GM18508 (cell line): ENCODE results near the gene FRMD5.

Experiments
- ATAC-seq: cut with Tn5 transposase; IDR thresholded peaks from one replicate; pipeline ENCODE4 v1.9.1; 2021; ENCODE audit warnings: moderate number of reproducible peaks; ENCODE audit not compliant: insufficient read depth, unreplicated experiment

FRMD5 gene

GRCh38 chr15:44163370-44163769 lies 31.7 kb downstream of the FRMD5 start:
- no peak for ATAC-seq

DNA sequence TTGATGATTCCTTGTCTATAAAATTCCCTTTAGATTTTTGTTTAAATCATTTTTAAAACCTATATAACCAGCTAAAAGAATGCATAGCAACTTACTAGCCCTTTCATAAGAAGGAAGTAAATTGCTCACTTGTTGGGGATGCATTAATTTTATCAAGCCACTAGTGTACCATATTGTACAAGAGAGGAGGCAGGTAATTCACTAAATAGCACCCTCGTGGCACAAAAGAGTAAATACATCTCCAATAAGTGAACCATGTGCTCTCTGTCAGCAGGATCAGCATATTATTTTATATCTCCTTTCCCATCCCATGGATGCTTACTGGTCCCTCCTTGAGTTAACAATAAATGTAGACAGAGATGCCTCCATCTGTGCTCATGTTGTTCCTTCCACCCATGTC lies 34.3 kb downstream of the FRMD5 start:
- no peak for ATAC-seq

- ATAC-seq = no peak
Measured at GRCh38 chr15:44159492-44159891, 35.6 kb downstream of the FRMD5 start.

DNA sequence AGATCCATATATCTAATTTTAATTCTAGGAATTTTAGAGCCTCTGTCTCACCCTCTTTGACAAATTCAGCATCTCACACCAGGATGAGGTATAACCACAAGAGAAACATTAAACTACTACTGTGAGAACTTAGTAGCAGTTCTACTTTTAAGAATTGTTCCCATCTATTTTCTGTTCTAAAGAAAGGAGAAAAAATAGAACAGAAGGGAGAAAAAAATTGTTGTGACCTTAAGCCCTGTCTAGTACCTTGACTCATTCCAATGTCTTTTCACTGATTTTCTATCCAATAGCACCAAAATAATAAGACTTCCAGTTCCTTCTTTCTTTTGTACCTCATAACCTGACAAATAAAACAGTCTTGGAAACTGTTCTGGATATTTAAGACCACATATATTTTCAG lies 37.0 kb downstream of the FRMD5 start:
- ATAC-seq = no peak

GRCh38 chr15:44157679-44158078 lies 37.4 kb downstream of the FRMD5 start:
- no peak for ATAC-seq

DNA sequence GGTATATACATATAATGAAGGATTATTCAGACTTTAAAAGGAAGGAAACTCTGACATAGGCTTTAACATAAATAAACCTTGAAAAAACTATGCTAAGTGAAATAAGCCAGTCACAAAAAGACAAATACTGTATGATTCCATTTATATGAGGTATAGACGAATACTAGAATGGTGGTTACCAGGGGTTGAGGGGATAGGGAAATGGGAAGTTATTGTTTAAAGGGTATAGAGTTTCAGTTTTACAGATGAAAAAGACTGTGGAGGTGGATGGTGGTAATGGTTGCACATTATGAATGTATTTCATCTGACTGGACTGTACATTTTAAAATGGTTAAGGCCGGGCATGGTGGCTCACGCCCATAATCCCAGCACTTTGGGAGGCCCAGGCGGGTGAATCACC lies 41.7 kb downstream of the FRMD5 start:
- no peak for ATAC-seq

DNA sequence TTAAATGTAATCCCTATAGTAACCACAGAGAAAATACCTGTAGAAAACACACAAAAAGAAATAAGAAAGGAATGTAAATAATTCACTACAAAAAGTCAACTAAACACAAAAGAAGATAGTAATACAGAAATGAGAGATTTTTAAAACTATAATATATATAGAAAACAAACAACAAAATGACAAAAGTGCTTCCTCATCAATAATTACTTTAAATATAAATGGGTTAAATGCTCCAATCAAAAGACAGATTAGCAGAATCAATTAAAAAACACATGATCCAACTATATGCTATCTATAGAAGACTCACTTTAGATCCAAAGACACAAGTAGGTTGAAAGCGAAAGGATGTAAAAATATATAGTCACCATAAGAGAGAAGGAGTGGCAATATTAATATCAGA lies 45.8 kb downstream of the FRMD5 start:
- ATAC-seq = no peak

- no peak for ATAC-seq
Measured at GRCh38 chr15:44148580-44148979, 46.5 kb downstream of the FRMD5 start.

- ATAC-seq = no peak
Measured at GRCh38 chr15:44147636-44148035, 47.4 kb downstream of the FRMD5 start.

DNA sequence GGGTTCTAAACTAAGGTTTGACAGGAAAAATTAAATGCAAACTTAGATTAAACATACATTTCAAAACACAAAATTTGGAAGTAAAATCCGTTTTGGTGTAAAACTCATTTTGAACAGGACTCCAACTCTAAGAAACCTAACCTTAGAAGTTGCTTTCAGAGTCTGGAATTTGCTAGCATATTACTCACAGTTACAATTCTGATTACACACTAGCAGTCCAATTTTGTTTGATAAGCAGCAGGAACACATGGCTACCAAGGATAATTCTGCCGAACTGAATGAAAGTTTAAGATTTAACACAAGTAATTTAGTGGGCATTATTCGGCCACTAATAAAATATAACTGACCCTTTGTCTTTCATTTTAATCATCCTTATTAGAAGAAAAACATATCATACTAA lies 49.6 kb downstream of the FRMD5 start:
- ATAC-seq = no peak

DNA sequence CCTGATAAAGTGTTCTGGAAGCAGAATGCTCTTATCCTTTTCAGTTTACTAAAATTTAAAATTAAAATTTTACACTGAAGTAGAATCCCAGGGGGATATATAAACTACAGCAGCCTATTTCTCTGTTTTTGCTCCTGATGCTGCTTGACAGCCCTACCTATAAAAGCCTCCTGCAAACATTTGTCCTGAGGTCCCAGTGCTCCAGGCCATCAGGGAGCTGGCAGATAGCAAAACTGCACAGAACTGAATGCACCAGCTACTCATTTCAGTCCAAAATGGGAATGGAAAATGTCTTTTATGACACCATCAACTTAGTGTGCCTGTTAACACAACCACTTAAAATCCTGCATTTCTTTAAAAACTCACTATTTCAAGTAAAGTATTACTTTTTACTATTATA lies 50.1 kb downstream of the FRMD5 start:
- no peak for ATAC-seq

GRCh38 chr15:44144184-44144583 lies 50.9 kb downstream of the FRMD5 start:
- no peak for ATAC-seq

DNA sequence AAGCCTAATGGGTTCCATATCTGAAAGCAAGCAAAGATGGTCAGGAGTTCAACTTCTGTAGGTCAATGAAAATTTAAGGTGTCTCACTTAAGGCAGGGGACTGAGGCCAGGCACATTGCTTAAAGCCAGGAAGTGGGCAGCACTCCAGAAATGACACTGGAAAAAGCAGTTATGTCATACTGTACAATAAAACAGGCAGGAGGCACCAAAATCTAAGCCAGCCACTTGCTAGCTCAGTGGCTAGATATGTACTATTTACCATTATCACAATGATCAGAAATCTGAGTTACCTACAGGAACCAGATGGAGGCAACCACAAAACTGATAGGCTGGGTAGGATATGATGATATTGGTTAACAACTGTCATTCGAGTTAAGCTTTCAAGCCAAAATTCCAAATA lies 57.3 kb downstream of the FRMD5 start:
- ATAC-seq = no peak

- no peak for ATAC-seq
Measured at GRCh38 chr15:44136991-44137477, 58.0 kb downstream of the FRMD5 start.

GRCh38 chr15:44132057-44132456 lies 63.0 kb downstream of the FRMD5 start:
- ATAC-seq = no peak

DNA sequence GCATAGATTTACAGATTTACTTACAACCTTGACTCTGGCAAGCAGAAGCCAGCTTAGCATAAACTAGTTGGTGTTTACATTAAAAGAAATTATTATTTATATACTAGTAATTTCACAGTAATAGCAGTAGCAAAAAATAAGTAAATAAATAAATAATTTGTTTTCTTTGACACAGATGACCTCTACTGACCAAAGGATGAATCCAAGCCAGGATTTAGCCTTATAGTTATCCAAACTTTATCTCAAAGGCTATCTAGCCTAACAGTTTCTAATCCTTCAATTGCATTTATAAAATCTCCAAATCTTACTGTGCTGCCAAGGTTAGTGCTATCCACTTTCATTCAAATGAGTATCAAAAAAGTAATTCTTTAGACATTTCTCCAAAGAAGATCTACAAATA lies 64.3 kb downstream of the FRMD5 start:
- ATAC-seq = no peak

GRCh38 chr15:44129911-44130310 lies 65.2 kb downstream of the FRMD5 start:
- no peak for ATAC-seq

DNA sequence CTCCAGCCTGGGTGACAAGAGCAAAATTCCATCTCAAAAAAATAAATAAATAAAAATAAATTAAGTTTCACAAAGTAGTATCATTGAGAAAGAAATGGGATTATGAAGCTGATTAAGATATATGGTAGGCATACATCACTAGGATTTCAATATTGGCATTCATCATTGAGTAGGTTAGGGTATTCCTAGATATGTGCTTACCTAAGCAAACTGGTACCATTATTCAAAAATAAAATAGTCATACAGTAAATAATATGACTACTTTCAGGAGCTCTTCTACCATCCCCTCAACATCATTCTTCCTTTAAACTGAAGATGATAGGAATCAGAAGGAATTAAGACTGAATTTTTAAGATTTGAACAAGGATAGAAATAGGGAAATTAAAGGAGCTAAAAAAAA lies 66.6 kb downstream of the FRMD5 start:
- ATAC-seq = no peak

- ATAC-seq = no peak
Measured at GRCh38 chr15:44125879-44126278, 69.2 kb downstream of the FRMD5 start.

- no peak for ATAC-seq
Measured at GRCh38 chr15:44102675-44103254, 92.3 kb downstream of the FRMD5 start.

DNA sequence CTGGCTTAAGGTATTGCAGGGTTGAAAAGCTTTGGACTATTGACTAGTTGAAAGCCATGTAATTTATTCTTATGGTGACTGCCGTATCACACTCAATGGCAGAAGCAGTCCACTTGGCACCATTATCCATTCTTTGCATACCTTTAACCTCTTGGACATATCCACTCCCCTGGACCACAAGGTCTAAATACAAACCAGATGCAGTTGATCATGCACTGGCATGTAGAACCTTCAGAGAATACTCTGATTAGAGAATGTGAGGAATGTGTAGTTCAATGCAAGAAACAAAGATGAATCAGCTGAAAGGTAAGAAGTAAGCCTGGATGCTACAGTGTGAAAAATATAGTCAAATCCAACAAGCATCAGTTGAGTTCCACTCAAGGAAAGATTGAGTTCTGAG lies 93.1 kb downstream of the FRMD5 start:
- no peak for ATAC-seq

GRCh38 chr15:44101286-44101685 lies 93.8 kb downstream of the FRMD5 start:
- no peak for ATAC-seq

GRCh38 chr15:44099671-44100070 lies 95.4 kb downstream of the FRMD5 start:
- ATAC-seq = no peak
